ENCODE results near the gene CTNND2. TPM values are rescaled to one million over a fixed set of nuclear protein-coding genes. Genes with fewer than 3 reads are reported as not detected.

Gene CTNND2
- total RNA-seq, 1 donor from 2014 or later = 13.9 TPM

DNA sequence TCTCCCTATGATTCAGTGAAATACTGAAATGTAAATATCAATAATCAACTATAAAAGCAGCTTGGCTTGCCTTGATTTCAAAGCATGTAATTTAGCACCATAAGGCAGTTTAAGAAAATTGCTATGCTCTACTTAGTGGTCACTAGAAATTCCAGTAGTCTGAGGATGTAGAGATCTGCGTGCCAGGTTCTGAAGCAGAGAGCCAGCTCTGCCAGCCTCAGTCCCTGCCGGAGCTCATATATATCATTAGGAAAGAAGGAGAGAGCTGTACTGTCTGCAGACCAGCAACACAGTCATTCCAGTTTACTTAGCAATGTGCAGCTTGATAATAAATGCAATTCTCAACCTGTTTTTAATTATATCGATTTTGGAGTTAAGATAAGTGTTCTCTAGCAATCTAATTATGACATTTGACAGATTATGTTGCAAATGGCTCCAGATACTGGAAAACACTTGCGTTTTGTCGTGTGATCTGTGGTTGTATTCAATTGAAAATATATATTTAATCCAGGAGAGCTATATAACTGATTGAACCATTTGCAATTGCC lies 540.5 kb downstream of the CTNND2 start:
- no peak overlapping the region for H3K4me2 ChIP-seq
- Mint-ChIP-seq H3K4me3 (no peak overlapping the region), H3K27me3 (ENCODE audit: insufficient read depth, low read depth) (peaks cover 3% of the 10 kb centered on the region), H3K36me3 (peaks cover 58% of the 10 kb centered on the region), H3K27ac (no peak overlapping the region), H3K9me3 (no peaks in the 10 kb centered on the region), H3K4me1 (no peaks in the 10 kb centered on the region)
- H3K9me3 ChIP-seq (ENCODE audit: low read depth) = no peaks in the 10 kb centered on the region
- H3K27ac ChIP-seq = no peak overlapping the region
- no peaks in the 10 kb centered on the region for H3K27me3 ChIP-seq
- no peaks in the 10 kb centered on the region for H3K4me1 ChIP-seq
- no peak for DNase-seq (ENCODE audit: low spot score)
- no peak overlapping the region for H2AFZ ChIP-seq (replicated peaks)
- H3K9ac ChIP-seq = no peak overlapping the region
- no peak overlapping the region for H3K4me3 ChIP-seq
- H3K36me3 ChIP-seq = peaks cover 7% of the 10 kb centered on the region
- H3K79me2 ChIP-seq (ENCODE audit: low read depth) = no peaks in the 10 kb centered on the region
- H3F3A ChIP-seq (ENCODE audit: low read depth) = no peaks in the 10 kb centered on the region
- TF ChIP-seq EZH2 (IDR thresholded peaks at IDR 0.05) (no peak), EZH2phosphoT487 (IDR thresholded peaks at IDR 0.05) (no peak)
- TF ChIP-seq, protein P1, sequence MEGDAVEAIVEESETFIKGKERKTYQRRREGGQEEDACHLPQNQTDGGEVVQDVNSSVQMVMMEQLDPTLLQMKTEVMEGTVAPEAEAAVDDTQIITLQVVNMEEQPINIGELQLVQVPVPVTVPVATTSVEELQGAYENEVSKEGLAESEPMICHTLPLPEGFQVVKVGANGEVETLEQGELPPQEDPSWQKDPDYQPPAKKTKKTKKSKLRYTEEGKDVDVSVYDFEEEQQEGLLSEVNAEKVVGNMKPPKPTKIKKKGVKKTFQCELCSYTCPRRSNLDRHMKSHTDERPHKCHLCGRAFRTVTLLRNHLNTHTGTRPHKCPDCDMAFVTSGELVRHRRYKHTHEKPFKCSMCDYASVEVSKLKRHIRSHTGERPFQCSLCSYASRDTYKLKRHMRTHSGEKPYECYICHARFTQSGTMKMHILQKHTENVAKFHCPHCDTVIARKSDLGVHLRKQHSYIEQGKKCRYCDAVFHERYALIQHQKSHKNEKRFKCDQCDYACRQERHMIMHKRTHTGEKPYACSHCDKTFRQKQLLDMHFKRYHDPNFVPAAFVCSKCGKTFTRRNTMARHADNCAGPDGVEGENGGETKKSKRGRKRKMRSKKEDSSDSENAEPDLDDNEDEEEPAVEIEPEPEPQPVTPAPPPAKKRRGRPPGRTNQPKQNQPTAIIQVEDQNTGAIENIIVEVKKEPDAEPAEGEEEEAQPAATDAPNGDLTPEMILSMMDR (IDR thresholded peaks at IDR 0.05) = no peak
- no peaks in the 10 kb centered on the region for H4K20me1 ChIP-seq (ENCODE audit: low read depth)

GRCh38 chr5:11361768-11362167 lies 542.5 kb downstream of the CTNND2 start:
- Mint-ChIP-seq H3K27me3 (ENCODE audit: insufficient read depth, low read depth) (peaks cover 5% of the 10 kb centered on the region), H3K4me3 (no peak overlapping the region), H3K9me3 (peaks cover 2% of the 10 kb centered on the region), H3K36me3 (peaks cover 66% of the 10 kb centered on the region), H3K27ac (no peak overlapping the region), H3K4me1 (no peaks in the 10 kb centered on the region)
- Histone ChIP-seq H3K9ac (no peak overlapping the region), H2AFZ (replicated peaks) (no peak overlapping the region), H4K20me1 (ENCODE audit: low read depth) (no peaks in the 10 kb centered on the region), H3K4me1 (no peaks in the 10 kb centered on the region), H3K4me3 (no peak overlapping the region), H3K4me2 (no peak overlapping the region), H3K27me3 (no peaks in the 10 kb centered on the region), H3K9me3 (ENCODE audit: low read depth) (no peaks in the 10 kb centered on the region), H3K79me2 (ENCODE audit: low read depth) (no peaks in the 10 kb centered on the region), H3K36me3 (peaks cover 10% of the 10 kb centered on the region), H3F3A (ENCODE audit: low read depth) (no peaks in the 10 kb centered on the region), H3K27ac (no peak overlapping the region)
- no peak for DNase-seq (ENCODE audit: low spot score)
- TF ChIP-seq EZH2 (IDR thresholded peaks at IDR 0.05) (no peak), EZH2phosphoT487 (IDR thresholded peaks at IDR 0.05) (no peak)
- TF ChIP-seq, protein P1 (IDR thresholded peaks at IDR 0.05) = no peak

- H3K27me3 Mint-ChIP-seq (ENCODE audit: insufficient read depth, low read depth) = peaks cover 5% of the 10 kb centered on the region
- no peak overlapping the region for H3K27ac Mint-ChIP-seq
- H3K4me3 Mint-ChIP-seq = no peak overlapping the region
- H3K79me2 ChIP-seq (ENCODE audit: low read depth) = no peaks in the 10 kb centered on the region
- no peaks in the 10 kb centered on the region for H3K4me1 ChIP-seq
- TF ChIP-seq, protein P1 (IDR thresholded peaks at IDR 0.05) = no peak
- no peak for TF ChIP-seq EZH2 (IDR thresholded peaks at IDR 0.05)
- no peak for TF ChIP-seq EZH2phosphoT487 (IDR thresholded peaks at IDR 0.05)
- H3K4me1 Mint-ChIP-seq = no peaks in the 10 kb centered on the region
- no peak for DNase-seq (ENCODE audit: low spot score)
- no peaks in the 10 kb centered on the region for H3F3A ChIP-seq (ENCODE audit: low read depth)
- no peaks in the 10 kb centered on the region for H3K9me3 ChIP-seq (ENCODE audit: low read depth)
- H3K9ac ChIP-seq = no peak overlapping the region
- no peaks in the 10 kb centered on the region for H3K27me3 ChIP-seq
- no peak overlapping the region for H2AFZ ChIP-seq (replicated peaks)
- H3K36me3 ChIP-seq = peaks cover 6% of the 10 kb centered on the region
- peaks cover 57% of the 10 kb centered on the region for H3K36me3 Mint-ChIP-seq
- no peaks in the 10 kb centered on the region for H4K20me1 ChIP-seq (ENCODE audit: low read depth)
- no peak overlapping the region for H3K27ac ChIP-seq
- H3K4me2 ChIP-seq = no peak overlapping the region
- peaks cover 10% of the 10 kb centered on the region for H3K9me3 Mint-ChIP-seq
- no peak overlapping the region for H3K4me3 ChIP-seq
Observed at GRCh38 chr5:11357928-11358327, 546.3 kb downstream of the CTNND2 start.
